Motor neuron (in vitro differentiated cells): ENCODE data around the gene ADORA2A. TPM values are rescaled to one million over a fixed set of nuclear protein-coding genes. Genes with fewer than 3 reads are reported as not detected.

Source experiments
- ATAC-seq, 8 experiments: fragments of 200-7000 bp; cut with Tn5 transposase; replicated peaks in 6 of 8; 2 replicates each; pipeline ENCODE4 v1.8.0; 2021; ENCODE audit warnings: mild to moderate bottlenecking in 8 of 8, moderate library complexity in 8 of 8
- H3K27ac ChIP-seq, 2 donors: fragments of 250-450 bp; sonication (Bioruptor Pico); 2 replicates each; pipeline ENCODE4 v1.9.0; 2021; ENCODE audit warnings: antibody characterized with exemption in 2 of 2, mild to moderate bottlenecking in 2 of 2, moderate library complexity in 1 of 2
- H3K4me1 ChIP-seq, 2 donors: fragments of 250-450 bp; sonication (Bioruptor Pico); replicated peaks in 1 of 2; 2 replicates each; pipeline ENCODE4 v1.6.1; 2021; ENCODE audit warnings: antibody characterized with exemption in 2 of 2, mild to moderate bottlenecking in 2 of 2, moderate library complexity in 1 of 2
- H3K4me3 ChIP-seq, 5 donors: fragments of 250-450 bp; sonication (Bioruptor Pico); 2 replicates each; pipeline ENCODE4 v1.9.0; 2021; ENCODE audit warnings: antibody characterized with exemption in 5 of 5, mild to moderate bottlenecking in 5 of 5, moderate library complexity in 4 of 5
- WGBS, 10 experiments: fragments of 450-650 bp; shearing (Covaris generic); methylation state at CpG; one replicate each; pipeline ENCODE4 v1.0.0; 2022; 5-methylcytosine and 5-hydroxymethylcytosine counted together
- in situ Hi-C, 9 experiments: fragments of 400-800 bp; cut with MboI; loops; one replicate each; pipeline ENCODE4 v1.15.0; 2021; ENCODE audit warnings: low sequenced_read_pairs in 9 of 9, low pct_unique_long_range_greater_than_20kb in 2 of 9; ENCODE audit not compliant: unreplicated experiment in 9 of 9
- total RNA-seq, 8 experiments: library from RNA; unstranded; fragments of 300-600 nt; gene quantifications; 2 replicates each; pipeline versions ENCODE4 v1.2.3 to v1.2.4, GENCODE V29; 2022

Gene ADORA2A
- total RNA-seq, 8 experiments from 2014 or later: 0.20 to 3.4 (median 2.1) TPM

- H3K27ac ChIP-seq: no peak overlapping the region
- in situ Hi-C loops: loop anchor here in 2 of 9 experiments (10.0 kb wide), 2 partner anchors 91 to 101 kb away; no protein-coding TSS in a partner anchor
- peak overlapping the region; percentile 31 to 39 (median 36) for H3K4me3 ChIP-seq
- ATAC-seq: peak; percentile 70 to 85 (median 77)
- no CpG with 5 or more reads among the region's 56 CpGs for WGBS, 10 experiments
- H3K4me1 ChIP-seq: peaks cover 0 to 12% of the 10 kb centered on the region in 2 donors
These were observed 3.8 kb upstream of the ADORA2A start for GRCh38 chr22:24423519-24424000.

GRCh38 chr22:24424001-24424900, 3.1 kb upstream of the ADORA2A start:
- Histone ChIP-seq H3K4me3 (peak overlapping the region; percentile 31 to 39 (median 36)), H3K4me1 (peaks cover 0 to 16% of the 10 kb centered on the region in 2 donors), H3K27ac (no peak overlapping the region)
- peak; percentile 14 to 61 (median 50) for ATAC-seq
- in situ Hi-C loops: loop anchor here in 2 of 9 experiments (10.0 kb wide), 2 partner anchors 91 to 101 kb away; no protein-coding TSS in a partner anchor
- 43% methylated on average over 7 of the region's 105 CpGs; no CpG with 5 or more reads in 9 of the 10 experiments for WGBS, 10 experiments

GRCh38 chr22:24424901-24425775, 2.3 kb upstream of the ADORA2A start:
- in situ Hi-C loops: loop anchor here in 2 of 9 experiments (10.0 kb wide), 2 partner anchors 90 to 100 kb away; no protein-coding TSS in a partner anchor
- ATAC-seq: no peak
- Histone ChIP-seq H3K4me1 (peaks cover 0 to 19% of the 10 kb centered on the region in 2 donors), H3K4me3 (no peak overlapping the region), H3K27ac (no peak overlapping the region)
- WGBS, 10 experiments: 90% methylated on average over 2 to 7 of the region's 32 CpGs; no CpG with 5 or more reads in 6 of the 10 experiments

- in situ Hi-C loops: loop anchor here in 2 of 9 experiments (10.0 kb wide), 2 partner anchors 88 to 98 kb away; no protein-coding TSS in a partner anchor
- Histone ChIP-seq H3K4me3 (no peak overlapping the region), H3K4me1 (peaks cover 0 to 13% of the 10 kb centered on the region in 2 donors), H3K27ac (no peak overlapping the region)
- WGBS, 10 experiments: 100% methylated on average over 1 to 2 of the region's 4 CpGs; no CpG with 5 or more reads in 8 of the 10 experiments
- ATAC-seq: no peak
These were observed 963 bp upstream of the ADORA2A start for GRCh38 chr22:24426436-24426835.

GRCh38 chr22:24426851-24427499, 424 bp upstream of the ADORA2A start:
- ATAC-seq: no peak
- Histone ChIP-seq H3K4me3 (no peak overlapping the region), H3K27ac (no peak overlapping the region), H3K4me1 (peaks cover 0 to 15% of the 10 kb centered on the region in 2 donors)
- in situ Hi-C loops: loop anchor here in 2 of 9 experiments (10.0 kb wide), 2 partner anchors 88 to 98 kb away; no protein-coding TSS in a partner anchor
- WGBS, 10 experiments: 65 to 100% (median 89%) methylated on average over 1 to 4 of the region's 19 CpGs; no CpG with 5 or more reads in 4 of the 10 experiments

GRCh38 chr22:24428751-24429410, 1.5 kb downstream of the ADORA2A start:
- no peak for ATAC-seq
- in situ Hi-C loops: loop anchor here in 2 of 9 experiments (10.0 kb wide), 2 partner anchors 86 to 96 kb away; no protein-coding TSS in a partner anchor
- 33 to 100% (median 72%) methylated on average over 1 to 9 of the region's 11 CpGs; no CpG with 5 or more reads in 3 of the 10 experiments for WGBS, 10 experiments
- Histone ChIP-seq H3K27ac (no peak overlapping the region), H3K4me3 (no peak overlapping the region), H3K4me1 (peaks cover 0 to 27% of the 10 kb centered on the region in 2 donors)

- in situ Hi-C loops: loop anchor here in 2 of 9 experiments (10.0 kb wide), 2 partner anchors 85 to 95 kb away; no protein-coding TSS in a partner anchor
- WGBS, 10 experiments: 45 to 100% (median 73%) methylated on average over 2 to 7 of the region's 22 CpGs; no CpG with 5 or more reads in 3 of the 10 experiments
- no peak overlapping the region for H3K27ac ChIP-seq
- H3K4me1 ChIP-seq: peaks cover 0 to 24% of the 10 kb centered on the region in 2 donors
- peak in 3 of 8 experiments; percentile 6 to 23 (median 7) for ATAC-seq
- H3K4me3 ChIP-seq: no peak overlapping the region
These were observed 2.3 kb downstream of the ADORA2A start for GRCh38 chr22:24429411-24430365.

GRCh38 chr22:24430431-24431308, 3.3 kb downstream of the ADORA2A start:
- no peak for ATAC-seq
- 69 to 93% (median 88%) methylated on average over 2 to 4 of the region's 14 CpGs; no CpG with 5 or more reads in 6 of the 10 experiments for WGBS, 10 experiments
- Histone ChIP-seq H3K27ac (no peak overlapping the region), H3K4me3 (no peak overlapping the region), H3K4me1 (peaks cover 0 to 24% of the 10 kb centered on the region in 2 donors)
- in situ Hi-C loops: no loop called here

GRCh38 chr22:24431309-24432034, 4.1 kb downstream of the ADORA2A start:
- Histone ChIP-seq H3K27ac (no peak overlapping the region), H3K4me3 (no peak overlapping the region), H3K4me1 (peaks cover 0 to 24% of the 10 kb centered on the region in 2 donors)
- ATAC-seq: no peak
- in situ Hi-C loops: no loop called here
- 84 to 100% (median 100%) methylated on average over 1 to 6 of the region's 9 CpGs; no CpG with 5 or more reads in 3 of the 10 experiments for WGBS, 10 experiments
